ENCODE results near the gene UQCRC1.

The UQCRC1 gene

GRCh38 chr3:48655606-48656005, 46.2 kb upstream of the UQCRC1 start:
- TF ChIP-seq EZH2phosphoT487 (IDR thresholded peaks at IDR 0.05; ENCODE audit: borderline replicate concordance, low read length): no peak
- no peak for TF ChIP-seq CTCF (IDR thresholded peaks at IDR 0.05; ENCODE audit: low read depth, low read length, poor library complexity, severe bottlenecking)
- H3K4me2 ChIP-seq (ENCODE audit: low read length): peak overlapping the region; percentile 75
- H3F3A ChIP-seq (ENCODE audit: control insufficient read depth, insufficient read depth): no peaks in the 10 kb centered on the region
- peak overlapping the region; percentile 82 for H3K4me3 ChIP-seq (ENCODE audit: low read length)
- H3K36me3 ChIP-seq (ENCODE audit: control insufficient read depth, low read length): no peaks in the 10 kb centered on the region
- H4K20me1 ChIP-seq (ENCODE audit: control insufficient read depth, insufficient read depth, low read depth, low read length): 0 out of 2 replicates have a peak, but pooled peaks cover 3% of the 10 kb centered on the region
- no peaks in the 10 kb centered on the region for H3K79me2 ChIP-seq (ENCODE audit: control insufficient read depth, low read length)
- H3K27me3 ChIP-seq (ENCODE audit: control insufficient read depth, low read length): no peaks in the 10 kb centered on the region
- peaks cover 31% of the 10 kb centered on the region for H3K4me1 ChIP-seq (ENCODE audit: control insufficient read depth, low read length)
- no peaks in the 10 kb centered on the region for H3K9me3 ChIP-seq (ENCODE audit: control insufficient read depth, insufficient read depth, low read length)
- H3K9me2 ChIP-seq (replicated peaks; ENCODE audit: control insufficient read depth, low read length): no peaks in the 10 kb centered on the region
- H3K27ac ChIP-seq (ENCODE audit: low read depth, low read length): peak overlapping the region; percentile 25

- Histone ChIP-seq H3K9me3 (ENCODE audit: control insufficient read depth, insufficient read depth, low read length) (no peaks in the 10 kb centered on the region), H3K36me3 (ENCODE audit: control insufficient read depth, low read length) (no peaks in the 10 kb centered on the region)
Measured at GRCh38 chr3:48655063-48655462, 45.6 kb upstream of the UQCRC1 start.

GRCh38 chr3:48652923-48653715, 43.7 kb upstream of the UQCRC1 start:
- Histone ChIP-seq H3K4me3 (ENCODE audit: low read length) (no peak overlapping the region), H3K9me2 (replicated peaks; ENCODE audit: control insufficient read depth, low read length) (no peaks in the 10 kb centered on the region), H3K79me2 (ENCODE audit: control insufficient read depth, low read length) (no peaks in the 10 kb centered on the region), H3K4me2 (ENCODE audit: low read length) (no peak overlapping the region), H3F3A (ENCODE audit: control insufficient read depth, insufficient read depth) (no peaks in the 10 kb centered on the region), H3K9me3 (ENCODE audit: control insufficient read depth, insufficient read depth, low read length) (no peaks in the 10 kb centered on the region), H3K27me3 (ENCODE audit: control insufficient read depth, low read length) (no peaks in the 10 kb centered on the region), H3K36me3 (ENCODE audit: control insufficient read depth, low read length) (no peaks in the 10 kb centered on the region), H3K4me1 (ENCODE audit: control insufficient read depth, low read length) (peaks cover 31% of the 10 kb centered on the region), H3K27ac (ENCODE audit: low read depth, low read length) (no peak overlapping the region), H4K20me1 (ENCODE audit: control insufficient read depth, insufficient read depth, low read depth, low read length) (no peaks in the 10 kb centered on the region)
- TF ChIP-seq CTCF (IDR thresholded peaks at IDR 0.05; ENCODE audit: low read depth, low read length, poor library complexity, severe bottlenecking) (no peak), EZH2phosphoT487 (IDR thresholded peaks at IDR 0.05; ENCODE audit: borderline replicate concordance, low read length) (no peak)

More at GRCh38 chr3:48655063-48655462, 45.6 kb upstream of the UQCRC1 start:
- Histone ChIP-seq H3K27ac (ENCODE audit: low read depth, low read length) (no peak overlapping the region), H3K9me2 (replicated peaks; ENCODE audit: control insufficient read depth, low read length) (no peaks in the 10 kb centered on the region), H3K27me3 (ENCODE audit: control insufficient read depth, low read length) (no peaks in the 10 kb centered on the region), H3F3A (ENCODE audit: control insufficient read depth, insufficient read depth) (no peaks in the 10 kb centered on the region), H3K4me1 (ENCODE audit: control insufficient read depth, low read length) (peaks cover 31% of the 10 kb centered on the region), H3K4me3 (ENCODE audit: low read length) (peak overlapping the region; percentile 82), H3K79me2 (ENCODE audit: control insufficient read depth, low read length) (no peaks in the 10 kb centered on the region), H4K20me1 (ENCODE audit: control insufficient read depth, insufficient read depth, low read depth, low read length) (0 out of 2 replicates have a peak, but pooled peaks cover 3% of the 10 kb centered on the region), H3K4me2 (ENCODE audit: low read length) (peak overlapping the region; percentile 75)
- TF ChIP-seq CTCF (IDR thresholded peaks at IDR 0.05; ENCODE audit: low read depth, low read length, poor library complexity, severe bottlenecking) (no peak), EZH2phosphoT487 (IDR thresholded peaks at IDR 0.05; ENCODE audit: borderline replicate concordance, low read length) (no peak)
